ENCODE data around the gene HSP90AB1. TPM values are rescaled to one million over a fixed set of nuclear protein-coding genes. Genes with fewer than 3 reads are reported as not detected.

The HSP90AB1 gene
- total and polyA plus RNA-seq, 9 of the 15 experiments (the other 6 are each of a cell fraction or from before 2014, with no cell fraction given), result 1,780 to 3,358 (median 2,262) TPM

- TF ChIP-seq, protein P1, sequence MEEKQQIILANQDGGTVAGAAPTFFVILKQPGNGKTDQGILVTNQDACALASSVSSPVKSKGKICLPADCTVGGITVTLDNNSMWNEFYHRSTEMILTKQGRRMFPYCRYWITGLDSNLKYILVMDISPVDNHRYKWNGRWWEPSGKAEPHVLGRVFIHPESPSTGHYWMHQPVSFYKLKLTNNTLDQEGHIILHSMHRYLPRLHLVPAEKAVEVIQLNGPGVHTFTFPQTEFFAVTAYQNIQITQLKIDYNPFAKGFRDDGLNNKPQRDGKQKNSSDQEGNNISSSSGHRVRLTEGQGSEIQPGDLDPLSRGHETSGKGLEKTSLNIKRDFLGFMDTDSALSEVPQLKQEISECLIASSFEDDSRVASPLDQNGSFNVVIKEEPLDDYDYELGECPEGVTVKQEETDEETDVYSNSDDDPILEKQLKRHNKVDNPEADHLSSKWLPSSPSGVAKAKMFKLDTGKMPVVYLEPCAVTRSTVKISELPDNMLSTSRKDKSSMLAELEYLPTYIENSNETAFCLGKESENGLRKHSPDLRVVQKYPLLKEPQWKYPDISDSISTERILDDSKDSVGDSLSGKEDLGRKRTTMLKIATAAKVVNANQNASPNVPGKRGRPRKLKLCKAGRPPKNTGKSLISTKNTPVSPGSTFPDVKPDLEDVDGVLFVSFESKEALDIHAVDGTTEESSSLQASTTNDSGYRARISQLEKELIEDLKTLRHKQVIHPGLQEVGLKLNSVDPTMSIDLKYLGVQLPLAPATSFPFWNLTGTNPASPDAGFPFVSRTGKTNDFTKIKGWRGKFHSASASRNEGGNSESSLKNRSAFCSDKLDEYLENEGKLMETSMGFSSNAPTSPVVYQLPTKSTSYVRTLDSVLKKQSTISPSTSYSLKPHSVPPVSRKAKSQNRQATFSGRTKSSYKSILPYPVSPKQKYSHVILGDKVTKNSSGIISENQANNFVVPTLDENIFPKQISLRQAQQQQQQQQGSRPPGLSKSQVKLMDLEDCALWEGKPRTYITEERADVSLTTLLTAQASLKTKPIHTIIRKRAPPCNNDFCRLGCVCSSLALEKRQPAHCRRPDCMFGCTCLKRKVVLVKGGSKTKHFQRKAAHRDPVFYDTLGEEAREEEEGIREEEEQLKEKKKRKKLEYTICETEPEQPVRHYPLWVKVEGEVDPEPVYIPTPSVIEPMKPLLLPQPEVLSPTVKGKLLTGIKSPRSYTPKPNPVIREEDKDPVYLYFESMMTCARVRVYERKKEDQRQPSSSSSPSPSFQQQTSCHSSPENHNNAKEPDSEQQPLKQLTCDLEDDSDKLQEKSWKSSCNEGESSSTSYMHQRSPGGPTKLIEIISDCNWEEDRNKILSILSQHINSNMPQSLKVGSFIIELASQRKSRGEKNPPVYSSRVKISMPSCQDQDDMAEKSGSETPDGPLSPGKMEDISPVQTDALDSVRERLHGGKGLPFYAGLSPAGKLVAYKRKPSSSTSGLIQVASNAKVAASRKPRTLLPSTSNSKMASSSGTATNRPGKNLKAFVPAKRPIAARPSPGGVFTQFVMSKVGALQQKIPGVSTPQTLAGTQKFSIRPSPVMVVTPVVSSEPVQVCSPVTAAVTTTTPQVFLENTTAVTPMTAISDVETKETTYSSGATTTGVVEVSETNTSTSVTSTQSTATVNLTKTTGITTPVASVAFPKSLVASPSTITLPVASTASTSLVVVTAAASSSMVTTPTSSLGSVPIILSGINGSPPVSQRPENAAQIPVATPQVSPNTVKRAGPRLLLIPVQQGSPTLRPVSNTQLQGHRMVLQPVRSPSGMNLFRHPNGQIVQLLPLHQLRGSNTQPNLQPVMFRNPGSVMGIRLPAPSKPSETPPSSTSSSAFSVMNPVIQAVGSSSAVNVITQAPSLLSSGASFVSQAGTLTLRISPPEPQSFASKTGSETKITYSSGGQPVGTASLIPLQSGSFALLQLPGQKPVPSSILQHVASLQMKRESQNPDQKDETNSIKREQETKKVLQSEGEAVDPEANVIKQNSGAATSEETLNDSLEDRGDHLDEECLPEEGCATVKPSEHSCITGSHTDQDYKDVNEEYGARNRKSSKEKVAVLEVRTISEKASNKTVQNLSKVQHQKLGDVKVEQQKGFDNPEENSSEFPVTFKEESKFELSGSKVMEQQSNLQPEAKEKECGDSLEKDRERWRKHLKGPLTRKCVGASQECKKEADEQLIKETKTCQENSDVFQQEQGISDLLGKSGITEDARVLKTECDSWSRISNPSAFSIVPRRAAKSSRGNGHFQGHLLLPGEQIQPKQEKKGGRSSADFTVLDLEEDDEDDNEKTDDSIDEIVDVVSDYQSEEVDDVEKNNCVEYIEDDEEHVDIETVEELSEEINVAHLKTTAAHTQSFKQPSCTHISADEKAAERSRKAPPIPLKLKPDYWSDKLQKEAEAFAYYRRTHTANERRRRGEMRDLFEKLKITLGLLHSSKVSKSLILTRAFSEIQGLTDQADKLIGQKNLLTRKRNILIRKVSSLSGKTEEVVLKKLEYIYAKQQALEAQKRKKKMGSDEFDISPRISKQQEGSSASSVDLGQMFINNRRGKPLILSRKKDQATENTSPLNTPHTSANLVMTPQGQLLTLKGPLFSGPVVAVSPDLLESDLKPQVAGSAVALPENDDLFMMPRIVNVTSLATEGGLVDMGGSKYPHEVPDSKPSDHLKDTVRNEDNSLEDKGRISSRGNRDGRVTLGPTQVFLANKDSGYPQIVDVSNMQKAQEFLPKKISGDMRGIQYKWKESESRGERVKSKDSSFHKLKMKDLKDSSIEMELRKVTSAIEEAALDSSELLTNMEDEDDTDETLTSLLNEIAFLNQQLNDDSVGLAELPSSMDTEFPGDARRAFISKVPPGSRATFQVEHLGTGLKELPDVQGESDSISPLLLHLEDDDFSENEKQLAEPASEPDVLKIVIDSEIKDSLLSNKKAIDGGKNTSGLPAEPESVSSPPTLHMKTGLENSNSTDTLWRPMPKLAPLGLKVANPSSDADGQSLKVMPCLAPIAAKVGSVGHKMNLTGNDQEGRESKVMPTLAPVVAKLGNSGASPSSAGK (IDR thresholded peaks at IDR 0.05), result no peak
- TF ChIP-seq GTF2F1 (IDR thresholded peaks at IDR 0.05; ENCODE audit: low read depth, low read length), result no peak
- TF ChIP-seq ZNF696 (CRISPR knock-in tag; conservative IDR thresholded peaks at IDR 0.05), result no peak
- TF ChIP-seq SMARCC2 (IDR thresholded peaks at IDR 0.05; ENCODE audit: low read depth), result no peak
- TF ChIP-seq LEF1 (IDR thresholded peaks at IDR 0.05), result no peak
- 0 out of 2 replicates have a peak, but pooled peaks have one; percentile 1 for TF ChIP-seq ZNF316 (IDR thresholded peaks at IDR 0.05)
- TF ChIP-seq KDM1A (IDR thresholded peaks at IDR 0.05), result peak in 1 of 2 experiments; percentile 34; a peak in 1 of 4 replicates
- no peak for TF ChIP-seq FOS (IDR thresholded peaks at IDR 0.05; ENCODE audit: extremely low read depth, insufficient read length)
- TF ChIP-seq ERF (CRISPR knock-in tag; IDR thresholded peaks at IDR 0.05), result no peak
- no peak for TF ChIP-seq ZNF830 (CRISPR knock-in tag; IDR thresholded peaks at IDR 0.05)
- peak; percentile 6; the same call in 1 of the 2 replicates for TF ChIP-seq XRCC5 (IDR thresholded peaks at IDR 0.05; ENCODE audit: low read depth, low read length)
- TF ChIP-seq RFX5 (IDR thresholded peaks at IDR 0.05; ENCODE audit: low read depth, low read length), result no peak
- TF ChIP-seq ELF1 (tag; IDR thresholded peaks at IDR 0.05), result no peak
- no peak for TF ChIP-seq TBL1XR1 (IDR thresholded peaks at IDR 0.05; ENCODE audit: low read length in 2 of 2)
- 0 out of 2 replicates have a peak, but pooled peaks have one; percentile 38 for TF ChIP-seq RUNX1 (IDR thresholded peaks at IDR 0.05; ENCODE audit: low read depth)
- no peak for TF ChIP-seq ETS1 (conservative IDR thresholded peaks at IDR 0.05; ENCODE audit: control insufficient read depth, low read depth, low read length)
Observed at GRCh38 chr6:44255871-44256774, 9.2 kb downstream of the HSP90AB1 start (continued).

Data from K562 (cell line).